Cardiac muscle cell (in vitro differentiated cells and primary cell): ENCODE results near the gene TMEM267. TPM values are rescaled to one million over a fixed set of nuclear protein-coding genes. Genes with fewer than 3 reads are reported as not detected.
A peak's percentile ranks its signal among the peaks of the same experiment; 100 is the strongest.

Source experiments
- DNase-seq, 2 donors: peaks; one replicate each; pipeline versions ENCODE4 v3.0.0 to v3.0.0-alpha.2; 2010 to 2017; ENCODE audit warnings: low read depth in 1 of 2, low spot score in 1 of 2
- H3K27ac ChIP-seq: fragments of 200-600 bp; sonication (generic); 2 replicates; pipeline ENCODE4 v1.5.1; 2016
- H3K27me3 ChIP-seq: fragments of 200-600 bp; sonication (generic); 2 replicates; pipeline ENCODE4 v1.6.0; 2016; ENCODE audit warnings: control low read depth
- H3K36me3 ChIP-seq: fragments of 200-600 bp; sonication (generic); 2 replicates; pipeline ENCODE4 v1.5.1; 2016; ENCODE audit warnings: control low read depth
- H3K4me1 ChIP-seq: fragments of 200-600 bp; sonication (generic); 2 replicates; pipeline ENCODE4 v1.8.1; 2017; ENCODE audit warnings: low read depth, mild to moderate bottlenecking, mixed run types
- H3K4me3 ChIP-seq: fragments of 200-600 bp; sonication (generic); 2 replicates; pipeline ENCODE4 v1.5.1; 2016; ENCODE audit warnings: mild to moderate bottlenecking
- H3K9me3 ChIP-seq: fragments of 200-600 bp; sonication (generic); 2 replicates; pipeline ENCODE4 v1.5.1; 2017; ENCODE audit warnings: low read depth, mild to moderate bottlenecking, control low read depth
- CTCF ChIP-seq: IDR thresholded peaks from 2 replicates; pipeline ENCODE4 v1.5.1; 2012; ENCODE audit warnings: low read depth, mild to moderate bottlenecking, low read length
- polyA plus RNA-seq: library from polyadenylated mRNA; unstranded; fragments of >200 nt; fragmentation: Nextera tagmentation; extraction: Ambion mirVana; gene quantifications from 2 replicates; pipeline ENCODE4 v1.2.1, GENCODE V29; 2016
- total RNA-seq: library from RNA; depleted of rRNA; stranded (reverse); fragments of >200 nt; gene quantifications from 2 replicates; pipeline ENCODE4 v1.2.3, GENCODE V29; 2016

Gene TMEM267
- total and polyA plus RNA-seq, 2 experiments from 2014 or later = 3.1 to 8.8 TPM

GRCh38 chr5:43437062-43437660, 46.5 kb downstream of the TMEM267 start:
- TF ChIP-seq CTCF = no peak
- Histone ChIP-seq H3K27ac (no peak overlapping the region), H3K4me3 (no peak overlapping the region), H3K27me3 (no peaks in the 10 kb centered on the region), H3K4me1 (no peaks in the 10 kb centered on the region), H3K36me3 (no peaks in the 10 kb centered on the region), H3K9me3 (no peaks in the 10 kb centered on the region)
- DNase-seq = no peak

GRCh38 chr5:43433382-43433781, 50.3 kb downstream of the TMEM267 start:
- DNase-seq = no peak
- Histone ChIP-seq H3K36me3 (no peaks in the 10 kb centered on the region), H3K4me1 (no peaks in the 10 kb centered on the region), H3K27ac (no peak overlapping the region), H3K9me3 (no peaks in the 10 kb centered on the region), H3K27me3 (no peaks in the 10 kb centered on the region), H3K4me3 (no peak overlapping the region)
- no peak for TF ChIP-seq CTCF

- Histone ChIP-seq H3K36me3 (no peaks in the 10 kb centered on the region), H3K9me3 (no peaks in the 10 kb centered on the region), H3K27ac (no peak overlapping the region), H3K27me3 (no peaks in the 10 kb centered on the region), H3K4me3 (no peak overlapping the region), H3K4me1 (no peaks in the 10 kb centered on the region)
- TF ChIP-seq CTCF = no peak
- peak in 1 of 2 donors; percentile 95 for DNase-seq
Measured at GRCh38 chr5:43432486-43433375, 50.9 kb downstream of the TMEM267 start.

GRCh38 chr5:43429706-43430105, 54.0 kb downstream of the TMEM267 start:
- Histone ChIP-seq H3K9me3 (no peaks in the 10 kb centered on the region), H3K27ac (no peak overlapping the region), H3K4me1 (no peaks in the 10 kb centered on the region), H3K27me3 (no peaks in the 10 kb centered on the region), H3K36me3 (no peaks in the 10 kb centered on the region), H3K4me3 (no peak overlapping the region)
- no peak for DNase-seq
- TF ChIP-seq CTCF = no peak

GRCh38 chr5:43429016-43429415, 54.6 kb downstream of the TMEM267 start:
- no peak for TF ChIP-seq CTCF
- DNase-seq = no peak
- Histone ChIP-seq H3K27ac (no peak overlapping the region), H3K36me3 (no peaks in the 10 kb centered on the region), H3K27me3 (no peaks in the 10 kb centered on the region), H3K4me1 (no peaks in the 10 kb centered on the region), H3K4me3 (no peak overlapping the region), H3K9me3 (no peaks in the 10 kb centered on the region)
